GM19238 (cell line): ENCODE data around the gene FAM120A.

Experiments
- DNase-seq: peaks from one replicate; pipeline ENCODE4 v3.0.0; 2011; ENCODE audit warnings: low spot score; ENCODE audit not compliant: insufficient read length

The FAM120A gene

DNA sequence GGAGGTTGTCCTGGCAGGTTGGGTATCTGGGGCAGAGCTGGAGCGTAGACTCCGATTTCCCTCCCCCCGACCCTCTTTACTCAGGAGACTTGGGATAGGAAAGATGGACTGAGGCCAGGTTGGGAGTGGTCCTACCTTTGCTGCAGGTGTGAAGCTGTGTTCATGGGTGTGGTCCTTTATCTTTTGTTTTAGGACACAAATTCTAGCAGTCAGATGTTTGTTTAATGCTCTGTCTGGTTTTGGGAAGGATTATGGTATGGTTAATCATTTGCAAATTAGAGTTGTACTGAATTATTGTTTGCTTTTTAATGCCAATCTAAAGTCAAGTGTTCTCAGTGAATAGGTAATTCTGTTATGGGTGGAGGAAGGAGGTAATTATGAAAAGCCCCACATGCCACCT lies 16.0 kb downstream of the FAM120A start:
- no peak for DNase-seq

DNA sequence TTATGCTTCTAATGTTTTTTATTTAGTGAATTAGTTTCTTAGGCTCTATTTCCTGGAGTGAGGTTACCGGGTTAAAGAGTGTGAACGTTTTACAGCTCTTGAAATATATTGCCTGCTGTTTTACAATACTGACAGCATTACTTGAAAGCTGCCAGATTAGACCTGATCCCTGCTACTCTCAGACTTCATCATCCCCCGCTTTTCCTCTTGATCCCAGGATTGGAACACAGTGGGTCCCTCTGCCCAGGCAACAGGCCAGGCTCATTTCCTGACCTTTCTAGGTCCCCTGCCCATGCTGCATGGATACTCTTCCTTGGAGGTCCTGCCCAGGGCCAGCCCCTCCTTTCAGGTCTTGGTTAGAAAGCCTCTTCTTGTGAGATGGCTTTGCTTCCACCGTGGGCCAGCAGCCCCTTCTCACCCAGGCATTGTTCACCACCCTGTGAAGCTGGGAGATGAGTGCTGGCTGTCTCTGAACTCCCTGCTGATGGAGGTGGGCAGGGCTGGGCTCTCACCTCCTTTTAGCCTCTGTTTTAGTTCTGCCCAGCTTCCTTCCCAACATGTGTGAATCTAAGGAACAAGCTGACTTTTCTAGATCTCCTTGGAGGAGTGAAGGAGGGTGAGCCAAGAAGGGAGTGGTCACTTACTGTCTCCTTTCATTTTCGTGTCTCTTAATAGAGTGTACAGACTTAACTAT lies 17.4 kb downstream of the FAM120A start:
- no peak for DNase-seq

DNA sequence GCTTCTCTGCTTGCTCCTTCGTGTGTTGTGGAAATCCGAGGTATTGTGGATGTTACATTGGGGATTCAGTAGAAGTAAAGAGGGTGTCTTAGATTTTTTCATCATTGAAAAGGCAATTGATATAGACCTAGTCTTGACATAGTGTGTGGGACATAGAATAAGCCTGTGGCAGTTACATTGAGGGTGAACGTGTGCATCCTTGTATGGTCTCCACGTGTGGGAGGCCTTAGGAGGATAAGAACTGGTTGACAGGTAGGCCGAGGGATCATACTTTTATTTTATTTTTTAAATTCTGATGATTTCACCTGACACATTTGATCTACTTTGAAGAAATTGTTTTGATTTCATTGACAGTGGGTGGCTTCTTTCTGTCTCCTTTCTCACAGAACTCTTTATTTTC lies 18.9 kb downstream of the FAM120A start:
- no peak for DNase-seq

DNA sequence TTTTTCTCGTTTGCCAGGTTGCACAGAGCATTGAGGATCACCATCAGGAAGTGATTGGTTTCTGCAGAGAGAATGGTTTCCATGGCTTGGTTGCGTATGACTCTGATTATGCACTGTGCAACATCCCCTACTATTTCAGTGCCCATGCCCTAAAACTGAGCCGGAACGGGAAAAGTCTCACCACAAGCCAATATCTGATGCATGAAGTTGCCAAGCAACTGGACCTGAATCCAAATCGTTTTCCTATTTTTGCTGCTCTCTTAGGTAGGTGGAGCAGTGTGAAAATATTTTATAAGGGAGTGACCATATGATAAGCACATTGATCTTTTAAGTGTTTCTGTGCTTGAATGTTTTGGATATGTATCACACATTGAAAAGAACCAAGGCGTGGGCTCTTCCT lies 19.6 kb downstream of the FAM120A start:
- DNase-seq: no peak

DNA sequence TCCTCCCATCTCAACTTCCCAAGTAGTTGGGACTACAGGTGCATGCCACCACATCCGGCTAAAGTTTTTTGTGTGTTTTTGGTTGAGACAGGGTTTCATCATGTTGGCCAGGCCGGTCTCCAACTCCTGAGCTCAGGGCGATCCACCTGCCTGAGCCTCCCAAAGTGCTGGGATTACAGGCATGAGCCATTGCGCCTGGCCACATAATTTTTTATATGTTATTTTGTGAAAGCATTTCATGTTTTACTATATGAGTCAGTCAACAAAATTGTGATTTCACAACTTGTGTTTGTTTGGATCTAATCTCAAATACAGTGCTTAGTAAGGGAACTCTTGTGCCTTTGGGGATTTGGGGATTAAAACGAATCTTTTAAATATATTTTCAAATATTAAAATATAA lies 21.9 kb downstream of the FAM120A start:
- no peak for DNase-seq

DNA sequence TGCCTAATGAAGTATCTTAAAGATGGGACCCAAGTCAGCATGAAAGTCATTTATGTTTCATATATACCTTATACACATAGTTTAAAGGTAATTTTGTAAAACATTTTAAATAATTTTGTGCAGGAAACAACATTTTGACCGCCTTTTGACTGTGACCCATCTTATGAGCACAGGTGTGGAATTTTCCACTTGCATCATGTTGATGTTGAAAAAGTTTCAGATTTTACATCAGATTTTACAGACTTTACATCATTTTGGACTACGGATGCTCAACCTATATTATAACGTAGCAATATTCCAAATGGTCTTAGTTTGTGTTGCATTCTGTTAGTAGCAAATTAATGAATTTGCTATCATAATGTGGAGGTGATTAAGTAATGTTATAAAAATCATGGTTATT lies 23.6 kb downstream of the FAM120A start:
- DNase-seq: no peak

DNA sequence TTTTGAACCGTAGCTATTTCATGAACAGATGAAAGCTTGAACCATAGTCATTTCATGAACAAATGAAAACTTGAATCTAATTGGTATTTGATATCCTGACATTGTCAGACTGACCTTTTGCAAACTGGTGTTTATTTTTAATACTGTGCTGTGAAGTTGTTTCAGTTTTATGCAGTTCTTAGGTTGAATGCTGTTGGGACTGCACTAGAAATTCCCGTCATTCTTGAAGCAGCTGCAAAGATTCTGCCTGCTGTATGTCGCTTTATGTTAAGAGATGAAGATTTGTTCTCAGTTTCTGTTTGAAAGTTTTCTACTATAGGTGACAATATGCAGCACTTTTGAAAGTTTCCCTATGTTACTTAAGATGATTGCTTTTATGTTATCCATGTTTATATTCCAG lies 24.4 kb downstream of the FAM120A start:
- DNase-seq: no peak

DNA sequence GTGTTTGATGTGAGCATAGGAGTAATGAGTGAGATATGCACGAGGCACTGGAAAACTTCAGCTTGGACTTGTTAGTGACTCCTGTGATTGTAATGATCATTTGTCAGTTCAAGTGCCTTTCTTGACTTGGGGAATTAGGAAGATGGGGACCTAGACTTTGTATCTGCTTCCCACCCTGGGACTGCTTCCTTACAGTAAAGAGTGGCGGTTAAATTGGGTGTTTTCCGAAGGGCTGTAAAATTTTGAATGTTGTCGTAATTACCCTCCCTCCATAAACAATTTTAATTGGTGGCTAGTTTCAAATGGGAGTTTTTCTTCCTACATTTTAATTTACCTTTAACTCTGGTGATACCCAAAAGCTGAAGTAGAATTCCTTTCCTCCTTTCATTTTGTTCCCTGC lies 25.4 kb downstream of the FAM120A start:
- DNase-seq: no peak

DNA sequence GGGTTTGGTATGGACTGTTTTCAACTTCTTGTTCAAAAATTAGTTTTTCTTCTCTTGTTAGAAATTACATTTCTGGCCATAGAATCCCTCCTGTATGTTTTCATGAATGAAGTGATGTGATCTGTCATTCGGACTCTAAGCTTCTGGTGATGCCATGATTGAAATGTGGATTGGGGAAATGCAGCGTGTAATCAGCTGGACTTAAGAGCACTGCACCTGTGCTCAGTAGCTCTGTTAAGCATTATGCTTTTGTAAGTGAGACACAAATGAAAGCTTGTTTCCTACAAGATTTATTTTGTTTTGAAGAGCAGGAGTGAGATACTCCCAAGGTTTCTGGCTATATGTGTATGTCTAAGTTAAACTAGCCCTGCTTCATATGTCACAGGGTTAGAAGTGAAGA lies 25.9 kb downstream of the FAM120A start:
- no peak for DNase-seq

DNA sequence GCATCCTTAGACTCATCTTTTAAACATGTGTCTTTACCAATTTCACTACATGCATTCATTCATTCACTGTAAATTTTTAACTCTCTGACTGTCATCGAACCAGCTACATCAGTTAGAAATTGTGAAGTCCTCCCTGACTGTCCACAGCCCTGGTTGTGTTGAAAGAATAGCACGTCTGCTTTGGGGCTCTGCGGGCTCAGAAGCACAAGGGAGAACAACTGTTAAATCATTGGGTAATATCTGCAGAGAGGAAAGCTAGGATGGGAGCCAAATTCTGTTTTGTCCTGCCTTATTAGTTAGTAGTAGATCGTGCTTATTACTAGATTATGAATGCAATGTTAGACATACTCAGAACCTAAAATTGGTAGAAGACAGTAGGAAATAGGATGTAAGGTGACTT lies 28.2 kb downstream of the FAM120A start:
- DNase-seq: no peak

DNA sequence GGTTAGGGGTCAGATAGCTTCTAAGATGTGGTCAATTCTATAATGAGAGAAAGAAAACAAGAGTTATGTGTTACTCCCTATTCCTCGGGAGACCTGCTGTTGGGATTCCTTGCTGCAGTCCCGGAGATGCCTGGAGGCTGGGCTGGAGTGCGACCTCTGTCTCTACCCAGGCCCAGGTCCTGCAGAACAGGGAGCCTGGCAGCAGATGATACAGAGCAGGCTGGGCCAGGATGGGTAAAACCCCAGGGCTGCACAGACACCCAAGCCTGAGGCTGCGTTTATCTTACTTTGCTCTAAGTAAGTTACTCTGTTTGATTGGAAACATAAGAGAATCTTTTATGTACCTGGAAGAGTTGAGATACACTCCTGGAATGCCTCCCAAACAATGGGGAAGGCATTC lies 28.8 kb downstream of the FAM120A start:
- no peak for DNase-seq

DNA sequence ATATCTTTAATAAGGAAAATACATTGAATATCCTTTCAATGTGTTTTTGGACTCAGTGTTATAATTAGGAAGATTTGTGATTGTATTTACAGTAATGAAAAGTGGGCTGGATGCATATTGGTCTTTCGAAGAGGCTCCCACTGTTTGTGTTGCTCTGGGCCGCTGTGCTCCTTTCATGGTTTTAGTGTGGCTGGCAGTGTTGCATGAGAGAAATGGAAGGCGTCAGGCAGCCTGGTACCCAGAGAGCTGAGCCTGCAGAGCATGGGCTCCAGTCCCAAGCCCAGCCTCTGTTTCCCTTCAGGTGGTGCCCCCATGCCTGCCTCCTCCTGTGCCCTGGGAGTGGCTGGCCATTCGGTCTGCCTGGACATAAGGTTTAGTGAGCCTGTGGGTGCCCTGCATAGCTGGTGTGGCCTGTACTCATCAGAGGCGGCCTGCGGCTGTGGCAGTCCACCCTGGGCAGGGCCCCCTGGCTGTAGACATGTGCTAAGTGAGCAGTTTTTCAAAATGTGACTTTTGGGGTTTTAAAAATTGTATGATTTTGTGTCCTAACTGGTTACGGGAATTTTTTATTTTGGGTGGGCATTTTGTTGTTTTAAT lies 29.3 kb downstream of the FAM120A start:
- DNase-seq: no peak

DNA sequence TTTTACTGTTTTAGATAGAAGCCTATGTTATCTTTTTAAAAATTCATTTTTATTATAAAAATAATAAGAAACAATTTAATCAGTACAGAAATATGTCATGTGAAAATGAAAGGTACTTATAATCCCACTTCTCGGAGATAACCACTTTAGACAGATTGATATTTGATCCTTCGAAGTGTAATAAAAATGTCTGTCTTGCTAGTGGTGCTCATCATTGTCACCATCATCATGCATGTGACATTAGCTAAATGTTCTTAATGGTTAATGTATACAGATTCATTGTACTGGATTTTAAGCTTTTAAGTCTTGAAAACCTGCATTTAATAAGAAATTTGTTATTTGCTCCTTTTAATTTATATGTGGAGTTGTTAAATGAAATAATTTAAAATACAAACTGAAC lies 32.0 kb downstream of the FAM120A start:
- no peak for DNase-seq

DNA sequence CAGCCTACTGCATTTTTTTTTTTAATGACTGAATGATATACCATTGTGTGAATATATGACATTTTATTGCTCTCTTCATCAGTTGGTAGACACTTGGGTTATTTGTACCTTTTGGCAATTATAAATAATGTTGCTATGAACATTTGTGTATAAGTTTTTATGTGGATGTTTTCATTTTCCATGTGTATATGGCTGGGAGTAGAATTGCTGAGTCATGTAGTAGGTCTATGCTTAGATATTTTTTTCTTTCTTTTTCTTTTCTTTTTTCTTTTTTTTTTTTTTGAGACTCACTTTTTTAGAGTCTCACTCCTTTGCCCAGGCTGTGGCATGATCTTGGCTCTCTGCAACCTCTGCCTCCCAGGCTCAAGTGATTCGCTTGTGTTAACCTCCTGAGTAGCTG lies 34.8 kb downstream of the FAM120A start:
- DNase-seq: no peak

DNA sequence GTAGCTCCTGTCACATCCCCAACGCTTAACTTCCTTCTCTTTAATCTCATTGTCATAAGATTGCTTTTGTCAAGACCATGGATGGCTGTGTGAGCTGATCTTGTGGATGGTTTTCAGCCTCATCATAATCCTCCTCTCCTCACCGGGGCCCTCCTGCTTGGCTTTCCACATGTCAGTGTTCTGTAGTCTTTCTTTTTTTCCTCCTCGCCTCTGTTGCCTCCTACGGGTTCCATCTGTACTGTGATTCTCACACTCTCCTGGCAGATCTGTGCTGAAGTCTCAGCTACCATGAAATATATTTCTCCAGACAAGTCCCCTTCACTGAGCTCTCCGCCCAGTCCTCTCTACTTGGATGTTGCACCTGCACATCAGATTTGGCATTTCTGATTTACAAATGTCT lies 36.8 kb downstream of the FAM120A start:
- no peak for DNase-seq

DNA sequence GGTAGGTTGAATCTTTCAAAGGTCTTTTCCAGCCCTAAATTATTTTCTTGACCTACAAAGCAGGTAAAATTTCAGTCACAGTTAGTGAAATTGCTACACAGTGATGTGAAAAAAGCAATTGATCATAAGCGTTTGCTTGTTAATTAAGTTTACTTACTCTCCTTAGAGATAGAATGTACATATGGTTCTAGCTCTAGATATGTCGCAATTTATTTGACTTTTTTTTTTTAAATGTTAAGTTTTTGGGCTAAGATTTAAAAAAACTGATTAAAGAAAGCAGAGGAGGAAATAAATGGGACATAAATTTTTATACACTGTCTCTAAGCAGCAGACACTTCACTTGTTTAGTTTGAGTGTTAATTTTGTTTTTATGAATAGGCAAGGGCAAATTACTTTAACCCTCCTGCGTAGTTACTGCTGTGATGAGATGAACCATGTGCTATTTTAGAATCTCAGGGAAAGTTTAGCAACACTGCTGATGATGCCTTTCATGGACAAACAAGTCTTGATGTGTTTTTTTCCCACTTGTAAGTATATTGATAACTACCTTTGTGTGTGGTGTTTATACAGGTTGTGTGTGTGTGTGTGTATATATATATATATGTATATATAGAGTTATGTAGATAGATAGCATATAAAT lies 40.2 kb downstream of the FAM120A start:
- DNase-seq: no peak

DNA sequence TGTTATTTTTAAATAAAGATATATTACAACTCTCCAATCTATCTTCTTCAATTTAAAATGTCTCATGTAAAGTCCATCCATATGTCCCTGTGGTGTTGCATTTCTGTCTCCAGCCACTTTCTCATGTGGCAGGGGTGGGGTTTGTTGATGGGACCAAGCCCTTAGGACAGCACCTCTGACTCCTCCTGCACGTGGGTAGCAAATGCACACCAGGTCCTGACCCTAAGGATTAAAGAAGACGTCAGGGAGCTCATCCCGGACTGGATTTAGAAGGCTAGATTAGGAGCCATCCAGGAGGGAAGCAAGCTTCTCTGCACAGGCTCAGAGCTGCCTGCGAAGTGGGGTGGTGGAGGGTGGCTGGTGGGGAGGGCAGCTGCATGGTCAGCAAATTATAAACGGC lies 40.8 kb downstream of the FAM120A start:
- DNase-seq: no peak

DNA sequence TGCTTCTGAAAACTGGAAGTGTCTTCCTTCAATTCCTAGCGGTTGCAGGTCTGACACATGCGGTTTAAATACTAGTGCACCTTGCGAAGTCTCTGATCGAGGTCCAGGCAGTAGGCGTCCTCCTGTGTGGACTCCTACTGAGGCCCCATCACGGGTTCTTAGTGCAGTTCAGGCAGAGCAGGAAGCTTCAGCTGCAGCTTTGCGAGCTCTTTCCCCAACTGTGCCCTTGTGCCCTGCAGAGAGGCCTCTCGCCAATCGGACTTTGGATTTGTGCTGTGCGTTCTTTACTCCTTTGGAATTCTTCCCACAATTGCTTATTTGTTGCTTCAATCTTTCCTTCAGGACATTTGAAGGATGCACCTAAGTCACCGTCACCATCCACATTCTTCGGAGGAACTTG lies 42.5 kb downstream of the FAM120A start:
- DNase-seq: no peak

DNA sequence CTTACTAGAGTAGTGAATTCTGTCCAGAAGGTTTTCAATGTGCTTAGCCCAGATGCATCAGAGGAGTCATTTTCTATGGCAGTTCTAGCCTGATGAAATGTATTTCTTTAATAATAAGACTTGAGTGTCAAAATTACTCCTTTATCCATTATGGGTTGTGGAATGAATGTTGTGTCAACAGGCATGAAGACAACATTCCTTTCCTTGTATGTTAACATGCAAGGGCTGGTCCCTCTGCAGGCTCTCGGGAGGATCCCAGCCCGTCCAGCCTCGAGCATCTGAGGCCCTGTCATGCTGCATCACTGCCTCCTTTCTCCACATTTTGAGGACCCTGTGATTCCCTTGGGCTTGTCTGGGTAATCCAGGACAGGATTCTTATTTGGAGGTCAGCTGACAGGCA lies 44.8 kb downstream of the FAM120A start:
- DNase-seq: no peak

DNA sequence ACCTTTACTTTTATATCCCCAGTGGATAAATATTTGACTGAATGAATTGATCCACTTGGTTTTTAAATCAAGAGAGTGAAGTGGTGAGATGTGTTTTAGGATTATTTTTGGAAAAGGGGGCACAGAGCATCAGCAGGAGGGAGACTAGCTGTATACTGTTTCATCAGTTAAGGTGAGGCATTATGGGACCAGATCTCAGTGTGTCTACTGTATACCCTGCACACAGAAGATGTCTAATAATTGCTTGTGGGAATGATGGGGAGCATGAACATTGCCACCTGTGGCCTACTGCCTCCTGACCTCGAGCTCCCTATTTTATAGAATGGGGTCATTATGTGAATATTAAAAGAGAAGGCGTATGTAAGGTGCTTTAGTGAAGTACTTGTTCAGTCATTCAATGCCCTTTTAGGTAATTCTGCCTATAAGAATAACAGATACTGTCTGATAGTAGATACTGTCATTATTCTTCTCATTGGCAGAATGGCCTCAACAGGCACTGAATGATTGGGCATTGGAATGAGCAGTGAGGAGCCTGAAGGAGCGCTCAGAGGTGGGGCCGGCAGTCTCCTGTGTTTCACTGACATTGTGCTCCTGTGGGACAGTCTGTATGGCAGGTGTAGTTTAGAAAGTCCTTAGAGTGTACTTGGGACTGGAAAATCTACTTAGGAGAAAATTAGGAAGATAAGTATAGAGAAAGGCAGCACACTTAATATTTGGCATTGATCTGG lies 49.2 kb downstream of the FAM120A start:
- DNase-seq: no peak

DNA sequence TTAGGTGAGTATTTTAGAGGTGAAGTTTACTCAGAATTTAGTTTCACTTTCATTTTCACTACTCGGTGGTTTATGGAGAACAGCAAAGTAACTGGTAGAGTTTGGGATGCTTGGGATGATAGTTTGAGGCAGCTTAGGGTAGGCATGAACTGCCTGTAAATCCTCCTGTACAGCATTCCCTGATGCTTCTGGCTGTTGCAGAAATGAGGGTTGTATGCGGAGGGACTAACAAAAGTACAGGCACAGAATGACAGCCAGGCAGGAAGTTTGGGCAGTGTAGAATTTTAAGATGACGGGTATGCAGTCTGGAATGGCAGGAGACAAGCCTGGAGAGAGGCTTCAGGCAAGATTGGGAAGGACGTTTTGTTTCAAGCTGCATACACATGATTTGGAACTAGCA lies 49.9 kb downstream of the FAM120A start:
- no peak for DNase-seq

DNA sequence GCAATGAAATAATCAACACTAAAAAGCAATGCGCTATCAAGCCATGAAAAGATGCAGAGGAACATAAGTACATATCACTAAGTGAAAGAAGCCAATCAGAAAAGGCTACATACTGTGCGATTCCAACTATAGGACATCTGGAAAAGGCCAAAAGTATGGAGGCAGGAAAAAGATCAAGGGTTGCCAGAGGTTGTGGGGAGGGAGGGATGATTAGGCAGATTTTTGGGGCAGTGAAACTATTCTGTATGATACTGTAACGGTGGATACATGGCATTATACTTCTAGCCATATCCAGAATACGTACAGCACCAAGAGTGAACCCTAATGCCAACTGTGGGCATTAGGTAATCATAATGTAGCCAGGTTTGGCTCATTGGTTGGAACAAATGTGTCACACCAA lies 51.9 kb downstream of the FAM120A start:
- DNase-seq: no peak
